ENCODE results near the gene CSF1. TPM values are rescaled to one million over a fixed set of nuclear protein-coding genes. Genes with fewer than 3 reads are reported as not detected.

CSF1 gene
- total and polyA plus RNA-seq, 2 donors (not counting 3 experiments of a cell fraction or from before 2014, with no cell fraction given) = 24.5 to 28.9 TPM

GRCh38 chr1:109938556-109938955 lies 27.9 kb downstream of the CSF1 start:
- no peaks in the 10 kb centered on the region for H3K36me3 ChIP-seq (ENCODE audit: control insufficient read depth in 2 of 2, extremely low read depth in 1 of 2, insufficient read depth in 2 of 2, low read length in 2 of 2)
- ChIA-PET POLR2A (no interaction called here), CTCF (no interaction called here)
- H2AFZ ChIP-seq (ENCODE audit: low read depth, low read length) = no peak overlapping the region
- intact Hi-C loops (cut with micrococcal nuclease) (no loop called here), dilution Hi-C loops (cut with MboI; ENCODE audit: extremely low pct_ligation_motif_present, low sequenced_read_pairs) (no loop called here)
- no peaks in the 10 kb centered on the region for H3K79me2 ChIP-seq (ENCODE audit: control insufficient read depth, insufficient read depth, low read length)
- no TSS peak for BruUV-seq (replicated peaks)
- H3K9me1 ChIP-seq (replicated peaks; ENCODE audit: control insufficient read depth, extremely low read depth, insufficient read depth, low read length) = no peaks in the 10 kb centered on the region
- no peak for DNase-seq (ENCODE audit: low read depth, low spot score)
- peaks cover 0 to 4% of the 10 kb centered on the region in 2 experiments for H3K27me3 ChIP-seq (ENCODE audit: control insufficient read depth in 2 of 2, insufficient read depth in 2 of 2, low read length in 2 of 2)
- no peak for FAIRE-seq
- H3K9ac ChIP-seq (replicated peaks; ENCODE audit: extremely low read depth, insufficient read depth, low read length) = no peak overlapping the region
- H3K4me1 ChIP-seq (ENCODE audit: control insufficient read depth, extremely low read depth, insufficient read depth, low read length) = peaks cover 8% of the 10 kb centered on the region
- no peaks in the 10 kb centered on the region for H3K9me3 ChIP-seq (replicated peaks; ENCODE audit: control insufficient read depth, insufficient read depth, low read length)
- H4K20me1 ChIP-seq (replicated peaks; ENCODE audit: control insufficient read depth, extremely low read depth, insufficient read depth, low read length) = no peaks in the 10 kb centered on the region
- no peak overlapping the region for H3K4me3 ChIP-seq (replicated peaks in 1 of 3; ENCODE audit: insufficient read depth in 1 of 3, low read depth in 1 of 3, low read length in 3 of 3)
- no peak overlapping the region for H3K4me2 ChIP-seq (ENCODE audit: insufficient read depth, low read length)
- no peak for TF ChIP-seq JUN (IDR thresholded peaks at IDR 0.05; ENCODE audit: borderline replicate concordance, insufficient read depth, insufficient read length, low read depth)
- no peak for TF ChIP-seq MYC (IDR thresholded peaks at IDR 0.05; ENCODE audit: low read depth, low read length)
- no peak for TF ChIP-seq GATA2 (IDR thresholded peaks at IDR 0.05; ENCODE audit: insufficient read depth, insufficient read length, low read depth, low read length)
- no peak for TF ChIP-seq MAX (IDR thresholded peaks at IDR 0.05; ENCODE audit: insufficient read depth, insufficient read length)
- TF ChIP-seq FOS (IDR thresholded peaks at IDR 0.05; ENCODE audit: borderline replicate concordance, insufficient read depth, low read length) = no peak
- no peak for TF ChIP-seq POLR2A (IDR thresholded peaks at IDR 0.05; ENCODE audit: low read depth, low read length)
- no peak for TF ChIP-seq CTCF (IDR thresholded peaks at IDR 0.05; ENCODE audit: extremely low read depth in 1 of 2, insufficient read depth in 1 of 2, low read depth in 1 of 2, low read length in 2 of 2)
- H3K27ac ChIP-seq (ENCODE audit: insufficient read depth, low read depth, low read length) = no peak overlapping the region
